ENCODE data around the gene SLC1A4. TPM values are rescaled to one million over a fixed set of nuclear protein-coding genes. Genes with fewer than 3 reads are reported as not detected.

SLC1A4 gene
- total and polyA plus RNA-seq, 10 of the 15 experiments (the other 5 are each of a cell fraction or from before 2014, with no cell fraction given) = 10.8 to 43.2 (median 27.7) TPM

- TF ChIP-seq MEF2B (IDR thresholded peaks at IDR 0.05; ENCODE audit: partially characterized antibody, poor library complexity, severe bottlenecking) = peak; percentile 76
- no peak for TF ChIP-seq ZSCAN29 (IDR thresholded peaks at IDR 0.05)
- TF ChIP-seq FOXM1 (IDR thresholded peaks at IDR 0.05; ENCODE audit: low read depth, low read length) = no peak
- peak; percentile 38; the same call in 1 of the 2 replicates for TF ChIP-seq HCFC1 (IDR thresholded peaks at IDR 0.05; ENCODE audit: low read length)
- TF ChIP-seq NR2C1 (IDR thresholded peaks at IDR 0.05) = no peak
- peak; percentile 96 for TF ChIP-seq RAD51 (IDR thresholded peaks at IDR 0.05)
- TF ChIP-seq KLF5 (IDR thresholded peaks at IDR 0.05; ENCODE audit: partially characterized antibody) = peak; percentile 79
- TF ChIP-seq, protein P1, sequence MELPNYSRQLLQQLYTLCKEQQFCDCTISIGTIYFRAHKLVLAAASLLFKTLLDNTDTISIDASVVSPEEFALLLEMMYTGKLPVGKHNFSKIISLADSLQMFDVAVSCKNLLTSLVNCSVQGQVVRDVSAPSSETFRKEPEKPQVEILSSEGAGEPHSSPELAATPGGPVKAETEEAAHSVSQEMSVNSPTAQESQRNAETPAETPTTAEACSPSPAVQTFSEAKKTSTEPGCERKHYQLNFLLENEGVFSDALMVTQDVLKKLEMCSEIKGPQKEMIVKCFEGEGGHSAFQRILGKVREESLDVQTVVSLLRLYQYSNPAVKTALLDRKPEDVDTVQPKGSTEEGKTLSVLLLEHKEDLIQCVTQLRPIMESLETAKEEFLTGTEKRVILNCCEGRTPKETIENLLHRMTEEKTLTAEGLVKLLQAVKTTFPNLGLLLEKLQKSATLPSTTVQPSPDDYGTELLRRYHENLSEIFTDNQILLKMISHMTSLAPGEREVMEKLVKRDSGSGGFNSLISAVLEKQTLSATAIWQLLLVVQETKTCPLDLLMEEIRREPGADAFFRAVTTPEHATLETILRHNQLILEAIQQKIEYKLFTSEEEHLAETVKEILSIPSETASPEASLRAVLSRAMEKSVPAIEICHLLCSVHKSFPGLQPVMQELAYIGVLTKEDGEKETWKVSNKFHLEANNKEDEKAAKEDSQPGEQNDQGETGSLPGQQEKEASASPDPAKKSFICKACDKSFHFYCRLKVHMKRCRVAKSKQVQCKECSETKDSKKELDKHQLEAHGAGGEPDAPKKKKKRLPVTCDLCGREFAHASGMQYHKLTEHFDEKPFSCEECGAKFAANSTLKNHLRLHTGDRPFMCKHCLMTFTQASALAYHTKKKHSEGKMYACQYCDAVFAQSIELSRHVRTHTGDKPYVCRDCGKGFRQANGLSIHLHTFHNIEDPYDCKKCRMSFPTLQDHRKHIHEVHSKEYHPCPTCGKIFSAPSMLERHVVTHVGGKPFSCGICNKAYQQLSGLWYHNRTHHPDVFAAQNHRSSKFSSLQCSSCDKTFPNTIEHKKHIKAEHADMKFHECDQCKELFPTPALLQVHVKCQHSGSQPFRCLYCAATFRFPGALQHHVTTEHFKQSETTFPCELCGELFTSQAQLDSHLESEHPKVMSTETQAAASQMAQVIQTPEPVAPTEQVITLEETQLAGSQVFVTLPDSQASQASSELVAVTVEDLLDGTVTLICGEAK (IDR thresholded peaks at IDR 0.05; ENCODE audit: borderline replicate concordance) = 0 out of 2 replicates have a peak, but pooled peaks have one; percentile 50
- no peak for TF ChIP-seq CBX5 (IDR thresholded peaks at IDR 0.05; ENCODE audit: low read depth)
- TF ChIP-seq GABPA (IDR thresholded peaks at IDR 0.05; ENCODE audit: low read depth) = no peak
- no peak for TF ChIP-seq ZNF24 (IDR thresholded peaks at IDR 0.05)
- no peak for TF ChIP-seq NRF1 (conservative IDR thresholded peaks at IDR 0.05; ENCODE audit: low read depth, low read length)
- no peak for TF ChIP-seq CEBPB (IDR thresholded peaks at IDR 0.05; ENCODE audit: borderline replicate concordance in 1 of 2, low read depth in 2 of 2, low read length in 2 of 2)
- TF ChIP-seq EGR1 (IDR thresholded peaks at IDR 0.05; ENCODE audit: borderline replicate concordance in 1 of 2, low read depth in 2 of 2, low read length in 2 of 2) = peak in 1 of 2 experiments; percentile 41; a peak in 1 of 3 replicates
- no peak for TF ChIP-seq MTA3 (IDR thresholded peaks at IDR 0.05; ENCODE audit: borderline replicate concordance, low read length)
- TF ChIP-seq ATF7 (IDR thresholded peaks at IDR 0.05; ENCODE audit: low read depth) = peak; percentile 68; the same call in 1 of the 2 replicates
- no peak for TF ChIP-seq TCF7 (IDR thresholded peaks at IDR 0.05; ENCODE audit: borderline replicate concordance)
- TF ChIP-seq MYB (IDR thresholded peaks at IDR 0.05; ENCODE audit: borderline replicate concordance, low read depth, low read length) = peak; percentile 99
- peak; percentile 73 for TF ChIP-seq PBX3 (IDR thresholded peaks at IDR 0.05; ENCODE audit: insufficient replicate concordance, low read depth, low read length)
- peak; percentile 97 for TF ChIP-seq RELB (IDR thresholded peaks at IDR 0.05; ENCODE audit: low read depth)
- no peak for TF ChIP-seq CHD4 (IDR thresholded peaks at IDR 0.05)
- TF ChIP-seq EZH2 (IDR thresholded peaks at IDR 0.05; ENCODE audit: borderline replicate concordance, control insufficient read depth, low read depth, low read length) = no peak
- peak; percentile 99 for TF ChIP-seq POLR2AphosphoS5 (IDR thresholded peaks at IDR 0.05; ENCODE audit: low read length)
These were observed 43.0 kb upstream of the SLC1A4 start (continued) for GRCh38 chr2:64945973-64946768.

All from GM12878 (cell line).